Nephron progenitor cell (in vitro differentiated cells): ENCODE measurements around the gene PLEKHH2.

Experiments used
- DNase-seq: peaks from one replicate; pipeline ENCODE4 v3.0.0; 2021
- H3K27ac Mint-ChIP-seq: 2 replicates; pipeline ENCODE4 v1.8.0; 2021; ENCODE audit warnings: mild to moderate bottlenecking, moderate library complexity, mixed read lengths
- H3K27me3 Mint-ChIP-seq: 2 replicates; pipeline ENCODE4 v1.8.0; 2021; ENCODE audit warnings: mild to moderate bottlenecking, low read depth, mixed read lengths; ENCODE audit not compliant: poor library complexity
- H3K36me3 Mint-ChIP-seq: 2 replicates; pipeline ENCODE4 v1.8.0; 2021; ENCODE audit warnings: low read depth, mixed read lengths
- H3K4me1 Mint-ChIP-seq: 2 replicates; pipeline ENCODE4 v1.8.0; 2021; ENCODE audit warnings: mixed read lengths
- H3K4me3 Mint-ChIP-seq: 2 replicates; pipeline ENCODE4 v1.8.0; 2021; ENCODE audit warnings: mild to moderate bottlenecking, moderate library complexity, mixed read lengths
- H3K9me3 Mint-ChIP-seq: 2 replicates; pipeline ENCODE4 v1.8.0; 2021; ENCODE audit warnings: mild to moderate bottlenecking, moderate library complexity, mixed read lengths
- CTCF ChIP-seq: fragments of 200-600 bp; sonication (generic); IDR thresholded peaks from 2 replicates; pipeline ENCODE4 v1.5.0; 2021; ENCODE audit warnings: antibody characterized with exemption

The PLEKHH2 gene

GRCh38 chr2:43777306-43777926 lies 140.4 kb downstream of the PLEKHH2 start:
- Mint-ChIP-seq H3K4me3 (no peak overlapping the region), H3K4me1 (peaks cover 17% of the 10 kb centered on the region), H3K27ac (no peak overlapping the region), H3K36me3 (peaks cover 21% of the 10 kb centered on the region), H3K27me3 (no peaks in the 10 kb centered on the region), H3K9me3 (no peaks in the 10 kb centered on the region)
- no peak for DNase-seq
- TF ChIP-seq CTCF = no peak

DNA sequence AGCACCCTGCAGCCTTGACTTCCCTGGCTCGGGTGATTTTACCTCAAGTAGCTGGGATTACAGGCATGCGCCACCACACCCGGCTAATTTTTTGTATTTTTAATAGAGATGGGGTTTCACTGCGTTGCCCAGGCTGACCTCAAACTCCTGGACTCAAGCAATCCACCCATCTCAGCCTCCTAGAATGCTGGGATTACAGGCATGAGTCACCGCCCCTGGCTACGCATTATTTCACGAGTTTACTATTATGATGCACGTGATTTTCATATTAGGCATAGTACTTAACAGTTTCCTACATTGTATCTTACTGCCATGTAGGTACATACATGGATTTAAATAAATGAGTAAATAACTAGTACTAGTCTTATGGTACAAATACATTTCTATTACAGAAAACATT lies 141.2 kb downstream of the PLEKHH2 start:
- Mint-ChIP-seq H3K27me3 (no peaks in the 10 kb centered on the region), H3K9me3 (no peaks in the 10 kb centered on the region), H3K4me1 (peaks cover 17% of the 10 kb centered on the region), H3K36me3 (peaks cover 21% of the 10 kb centered on the region), H3K4me3 (no peak overlapping the region), H3K27ac (no peak overlapping the region)
- no peak for TF ChIP-seq CTCF
- DNase-seq = no peak

DNA sequence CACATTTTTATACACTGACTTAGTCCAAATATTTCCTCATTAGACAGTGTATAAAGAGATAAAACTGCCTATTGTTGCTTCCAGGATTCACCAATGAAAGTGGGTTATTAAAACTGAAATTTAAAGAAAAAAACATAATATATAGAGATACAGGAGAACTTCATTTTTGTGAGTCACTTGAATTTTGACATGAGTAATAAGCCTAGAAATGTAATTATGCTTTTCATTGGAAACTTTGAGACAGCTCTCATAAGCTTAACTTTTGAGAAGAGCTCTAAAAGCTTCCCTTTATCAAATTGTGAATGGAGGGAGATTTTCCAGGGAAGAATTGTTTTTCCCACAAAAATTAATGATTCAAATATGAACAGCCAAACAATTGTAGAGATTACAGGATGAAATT lies 150.8 kb downstream of the PLEKHH2 start:
- Mint-ChIP-seq H3K4me1 (no peaks in the 10 kb centered on the region), H3K9me3 (no peaks in the 10 kb centered on the region), H3K27ac (no peak overlapping the region), H3K27me3 (no peaks in the 10 kb centered on the region), H3K4me3 (no peak overlapping the region), H3K36me3 (peaks cover 40% of the 10 kb centered on the region)
- no peak for TF ChIP-seq CTCF
- DNase-seq = no peak

- no peaks in the 10 kb centered on the region for H3K4me1 Mint-ChIP-seq
- no peak for DNase-seq
- no peak for TF ChIP-seq CTCF
- H3K9me3 Mint-ChIP-seq = no peaks in the 10 kb centered on the region
- no peaks in the 10 kb centered on the region for H3K27me3 Mint-ChIP-seq
- H3K4me3 Mint-ChIP-seq = no peak overlapping the region
- H3K36me3 Mint-ChIP-seq = peaks cover 43% of the 10 kb centered on the region
- no peak overlapping the region for H3K27ac Mint-ChIP-seq
Measured at GRCh38 chr2:43788646-43789045, 151.6 kb downstream of the PLEKHH2 start.

GRCh38 chr2:43790147-43790546 lies 153.1 kb downstream of the PLEKHH2 start:
- H3K9me3 Mint-ChIP-seq = no peaks in the 10 kb centered on the region
- no peak overlapping the region for H3K27ac Mint-ChIP-seq
- H3K27me3 Mint-ChIP-seq = no peaks in the 10 kb centered on the region
- no peak overlapping the region for H3K4me3 Mint-ChIP-seq
- no peak for DNase-seq
- no peak for TF ChIP-seq CTCF
- H3K4me1 Mint-ChIP-seq = no peaks in the 10 kb centered on the region
- H3K36me3 Mint-ChIP-seq = peaks cover 48% of the 10 kb centered on the region

- peak overlapping the region; percentile 85 for H3K27ac Mint-ChIP-seq
- peaks cover 51% of the 10 kb centered on the region for H3K36me3 Mint-ChIP-seq
Measured at GRCh38 chr2:43791035-43791765, 154.1 kb downstream of the PLEKHH2 start.

More at GRCh38 chr2:43791035-43791765, 154.1 kb downstream of the PLEKHH2 start:
- no peak for TF ChIP-seq CTCF
- Mint-ChIP-seq H3K27me3 (no peaks in the 10 kb centered on the region), H3K4me1 (no peaks in the 10 kb centered on the region), H3K4me3 (no peak overlapping the region), H3K9me3 (no peaks in the 10 kb centered on the region)
- DNase-seq = no peak
